Naive B cell (primary cell): ENCODE results near the gene PNMA8C. TPM values are rescaled to one million over a fixed set of nuclear protein-coding genes. Genes with fewer than 3 reads are reported as not detected.
"Not testable (repeated sequence)": the region's sequence is repeated elsewhere in the genome, so short reads cannot be mapped to it uniquely, and the experiment has no call there.

Experiments
- ATAC-seq, 2 donors: fragments of 150-1000 bp; cut with Tn5 transposase; 2 replicates each; pipeline ENCODE4 v1.10.0; 2021; ENCODE audit warnings: low read depth in 2 of 2, mild to moderate bottlenecking in 2 of 2, moderate library complexity in 2 of 2
- DNase-seq: peaks from one replicate; pipeline ENCODE4 v3.0.0; 2022
- H3K27ac Mint-ChIP-seq, 6 donors: one replicate each; pipeline ENCODE4 v1.8.0; 2020 to 2022; ENCODE audit warnings: mild to moderate bottlenecking in 6 of 6, mixed read lengths in 6 of 6, moderate library complexity in 5 of 6, inconsistent platforms in 2 of 6
- H3K27me3 Mint-ChIP-seq, 3 donors: one replicate each; pipeline ENCODE4 v1.8.0; 2021 to 2022; ENCODE audit warnings: mixed read lengths in 3 of 3, mild to moderate bottlenecking in 1 of 3
- H3K36me3 Mint-ChIP-seq, 2 donors: one replicate each; pipeline ENCODE4 v1.8.0; 2020 to 2022; ENCODE audit warnings: mixed read lengths in 2 of 2, inconsistent platforms in 1 of 2, mild to moderate bottlenecking in 1 of 2
- H3K4me1 Mint-ChIP-seq, 3 donors: one replicate each; pipeline ENCODE4 v1.8.0; 2020 to 2022; ENCODE audit warnings: mixed read lengths in 3 of 3, inconsistent platforms in 1 of 3, mild to moderate bottlenecking in 1 of 3, moderate library complexity in 1 of 3
- H3K4me3 Mint-ChIP-seq, 8 donors: one replicate each; pipeline ENCODE4 v1.8.0; 2020 to 2022; ENCODE audit warnings: mild to moderate bottlenecking in 8 of 8, mixed read lengths in 8 of 8, moderate library complexity in 8 of 8, inconsistent platforms in 2 of 8
- H3K9me3 Mint-ChIP-seq, 7 donors: one replicate each; pipeline ENCODE4 v1.8.0; 2020 to 2022; ENCODE audit warnings: mixed read lengths in 7 of 7, mild to moderate bottlenecking in 5 of 7, inconsistent platforms in 2 of 7, moderate library complexity in 1 of 7
- polyA plus RNA-seq, 6 donors: library from polyadenylated mRNA; unstranded; fragments of 300-500 nt; fragmentation: Illumina TruSeq; gene quantifications; one replicate each; pipeline ENCODE4 v1.2.3, GENCODE V29; 2021; ENCODE audit warnings: low read depth in 6 of 6

The PNMA8C gene
- polyA plus RNA-seq, 6 donors from 2014 or later = not detected

DNA sequence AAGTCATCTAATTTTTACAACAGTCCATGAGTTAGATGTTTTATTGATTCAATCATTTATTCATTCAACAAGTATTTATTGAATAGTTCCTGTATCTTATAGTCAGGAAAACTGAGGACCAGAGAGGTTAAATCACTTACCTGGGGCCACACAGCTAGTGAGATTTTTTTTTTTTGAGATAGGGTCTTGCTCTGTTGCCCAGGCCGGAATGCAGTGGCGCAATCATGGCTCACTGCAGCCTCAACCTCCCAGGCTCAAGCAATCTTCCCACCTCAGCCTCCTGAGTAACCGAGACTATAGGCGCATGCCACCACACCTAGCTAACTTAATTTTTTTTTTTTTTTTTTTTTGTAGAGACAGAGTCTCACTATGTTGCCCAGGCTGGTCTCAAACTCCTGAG lies 7.0 kb upstream of the PNMA8C start:
- not testable (repeated sequence) for H3K4me3 Mint-ChIP-seq, H3K9me3 Mint-ChIP-seq

GRCh38 chr19:46435009-46435408 lies 6.3 kb upstream of the PNMA8C start:
- H3K9me3 Mint-ChIP-seq = peaks cover 0 to 4% (median 0%) of the 10 kb centered on the region in 7 donors
- DNase-seq (no peak), ATAC-seq (no peak)
- no peak overlapping the region for H3K4me3 Mint-ChIP-seq
- H3K4me1 Mint-ChIP-seq = no peaks in the 10 kb centered on the region
- H3K36me3 Mint-ChIP-seq = no peaks in the 10 kb centered on the region
- peaks cover 28 to 38% (median 29%) of the 10 kb centered on the region in 3 donors for H3K27me3 Mint-ChIP-seq
- H3K27ac Mint-ChIP-seq = no peak overlapping the region

More for the DNA sequence above, 7.0 kb upstream of the PNMA8C start:
- H3K4me1 Mint-ChIP-seq, H3K27ac Mint-ChIP-seq, ATAC-seq, H3K36me3 Mint-ChIP-seq, DNase-seq: not testable (repeated sequence)
- peaks cover 21 to 31% (median 22%) of the 10 kb centered on the region in 3 donors for H3K27me3 Mint-ChIP-seq

DNA sequence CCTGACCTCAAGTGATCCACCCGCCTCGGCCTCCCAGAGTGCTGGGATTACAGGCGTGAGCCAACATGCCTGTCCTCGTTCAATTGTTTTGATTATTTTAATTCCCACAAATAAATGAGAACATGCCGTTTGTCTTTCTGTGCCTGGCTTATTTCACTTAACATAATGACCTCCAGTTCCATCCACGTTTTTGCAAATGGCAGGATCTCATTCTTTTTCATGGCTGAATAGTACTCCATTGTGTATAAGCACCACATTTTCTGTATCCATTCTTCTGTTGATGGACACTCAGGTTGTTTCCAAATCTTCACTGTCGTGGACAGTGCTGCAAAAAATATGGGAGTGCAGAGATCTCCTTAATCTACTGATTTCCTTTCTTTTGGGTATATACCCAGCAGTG lies 4.7 kb upstream of the PNMA8C start:
- not testable (repeated sequence) for H3K4me3 Mint-ChIP-seq, DNase-seq, H3K9me3 Mint-ChIP-seq, H3K36me3 Mint-ChIP-seq, H3K27ac Mint-ChIP-seq, ATAC-seq
- H3K27me3 Mint-ChIP-seq = peaks cover 42 to 53% (median 42%) of the 10 kb centered on the region in 3 donors
- peaks cover 9 to 11% (median 11%) of the 10 kb centered on the region in 3 donors for H3K4me1 Mint-ChIP-seq

DNA sequence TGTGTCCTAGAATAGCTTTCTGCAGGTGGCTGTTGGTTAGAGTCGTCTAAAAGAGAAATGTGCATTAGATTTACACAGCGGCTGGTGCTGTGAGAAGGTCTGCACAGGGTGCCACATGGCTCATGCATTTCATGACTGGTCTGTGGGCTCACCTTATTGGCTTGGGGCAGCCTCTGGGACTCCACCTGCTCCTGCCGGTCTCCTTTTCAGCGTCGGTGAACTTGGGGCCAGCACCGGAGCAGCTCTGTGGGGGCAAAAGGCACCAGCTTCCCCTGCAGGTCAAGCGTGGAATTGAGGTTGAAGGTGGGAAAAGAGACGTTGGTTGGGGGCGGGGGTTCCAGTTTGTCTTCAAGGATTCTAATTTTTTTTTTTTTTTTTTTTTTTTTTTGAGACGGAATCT lies 3.1 kb upstream of the PNMA8C start:
- Mint-ChIP-seq H3K9me3 (peaks cover 0 to 4% (median 0%) of the 10 kb centered on the region in 7 donors), H3K36me3 (no peaks in the 10 kb centered on the region), H3K27ac (peak overlapping the region in 1 of 6 donors; percentile 66), H3K4me1 (peaks cover 21 to 27% (median 22%) of the 10 kb centered on the region in 3 donors), H3K4me3 (no peak overlapping the region), H3K27me3 (peaks cover 49 to 69% (median 58%) of the 10 kb centered on the region in 3 donors)
- no peak for DNase-seq
- ATAC-seq = no peak

GRCh38 chr19:46429999-46430398 lies 1.3 kb upstream of the PNMA8C start:
- Mint-ChIP-seq H3K27ac (peak overlapping the region in 3 of 6 donors; percentile 5 to 56 (median 15)), H3K27me3 (peaks cover 58 to 82% (median 70%) of the 10 kb centered on the region in 3 donors), H3K4me1 (peaks cover 25 to 34% (median 30%) of the 10 kb centered on the region in 3 donors), H3K36me3 (no peaks in the 10 kb centered on the region), H3K4me3 (peak overlapping the region in 5 of 8 donors; percentile 4 to 67 (median 61)), H3K9me3 (peaks cover 0 to 4% (median 0%) of the 10 kb centered on the region in 7 donors)
- ATAC-seq (no peak), DNase-seq (no peak)

DNA sequence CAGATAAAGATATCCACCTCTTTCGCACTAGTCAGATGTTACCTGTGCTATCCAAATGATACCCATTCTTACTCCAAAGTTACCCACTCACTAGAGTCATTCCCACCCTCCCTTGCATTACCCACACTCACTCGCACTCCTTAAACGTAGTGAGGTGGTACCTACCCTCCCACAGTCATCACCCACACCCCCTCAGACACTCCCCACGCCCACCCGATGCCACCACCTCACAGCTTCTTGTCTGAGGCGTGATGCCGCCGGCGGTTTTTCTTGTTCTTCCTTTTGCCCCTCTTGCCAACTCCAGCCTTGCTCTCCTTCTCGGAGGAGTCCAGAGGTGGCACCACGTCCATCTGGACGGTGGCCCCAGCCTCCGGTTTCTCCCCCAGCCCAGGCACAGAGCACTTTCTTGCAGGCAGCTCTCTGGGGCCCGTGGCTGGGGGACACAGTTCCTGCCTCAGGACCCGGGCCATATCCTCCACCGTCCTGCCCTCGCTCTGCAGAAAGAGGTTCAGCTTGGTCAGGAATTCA lies 1.2 kb downstream of the PNMA8C start:
- DNase-seq (no peak), ATAC-seq (no peak)
- Mint-ChIP-seq H3K36me3 (no peaks in the 10 kb centered on the region), H3K27me3 (peaks cover 63 to 89% (median 69%) of the 10 kb centered on the region in 3 donors), H3K4me3 (peak overlapping the region in 5 of 8 donors; percentile 32 to 82 (median 64)), H3K4me1 (peaks cover 25 to 34% (median 30%) of the 10 kb centered on the region in 3 donors), H3K27ac (peak overlapping the region in 1 of 6 donors; percentile 61), H3K9me3 (peaks cover 0 to 3% (median 0%) of the 10 kb centered on the region in 7 donors)

DNA sequence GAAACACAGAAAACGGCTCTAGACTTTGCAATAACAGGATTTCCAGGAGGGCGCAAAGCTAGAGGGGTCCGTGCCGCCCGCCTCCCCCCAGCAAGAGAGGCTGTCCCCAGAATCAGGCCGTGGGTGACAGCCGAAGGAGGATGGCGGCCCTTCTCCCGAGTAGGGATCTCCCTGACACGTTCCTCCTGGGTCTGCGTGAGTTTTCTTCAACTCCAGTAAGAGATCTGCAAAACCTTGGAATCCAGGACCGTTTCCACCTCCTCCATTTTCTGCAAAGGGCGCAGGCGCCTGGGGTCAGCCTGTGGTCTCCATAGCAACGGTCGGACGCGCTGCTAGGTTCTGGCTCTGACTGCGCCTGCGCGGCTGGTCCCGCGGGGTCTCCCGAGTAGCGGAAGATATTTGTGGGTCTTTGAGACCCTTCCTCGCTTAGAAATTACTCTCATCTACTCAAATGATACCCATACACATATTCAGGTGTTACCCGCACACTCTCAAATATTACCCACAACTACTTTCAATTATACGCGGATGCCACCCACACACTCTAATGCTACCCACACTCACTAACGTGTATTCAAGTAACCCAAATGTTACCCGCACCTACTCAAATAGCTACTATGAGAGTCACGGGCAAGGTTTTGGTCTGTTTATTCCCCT lies 2.1 kb downstream of the PNMA8C start:
- no peak for DNase-seq
- peaks cover 64 to 86% (median 69%) of the 10 kb centered on the region in 3 donors for H3K27me3 Mint-ChIP-seq
- peak in 1 of 2 donors; percentile 20 for ATAC-seq
- no peak overlapping the region for H3K27ac Mint-ChIP-seq
- H3K36me3 Mint-ChIP-seq = no peaks in the 10 kb centered on the region
- H3K4me1 Mint-ChIP-seq = peaks cover 25 to 34% (median 30%) of the 10 kb centered on the region in 3 donors
- H3K9me3 Mint-ChIP-seq = peaks cover 0 to 3% (median 0%) of the 10 kb centered on the region in 7 donors
- H3K4me3 Mint-ChIP-seq = peak overlapping the region in 7 of 8 donors; percentile 1 to 71 (median 65)

DNA sequence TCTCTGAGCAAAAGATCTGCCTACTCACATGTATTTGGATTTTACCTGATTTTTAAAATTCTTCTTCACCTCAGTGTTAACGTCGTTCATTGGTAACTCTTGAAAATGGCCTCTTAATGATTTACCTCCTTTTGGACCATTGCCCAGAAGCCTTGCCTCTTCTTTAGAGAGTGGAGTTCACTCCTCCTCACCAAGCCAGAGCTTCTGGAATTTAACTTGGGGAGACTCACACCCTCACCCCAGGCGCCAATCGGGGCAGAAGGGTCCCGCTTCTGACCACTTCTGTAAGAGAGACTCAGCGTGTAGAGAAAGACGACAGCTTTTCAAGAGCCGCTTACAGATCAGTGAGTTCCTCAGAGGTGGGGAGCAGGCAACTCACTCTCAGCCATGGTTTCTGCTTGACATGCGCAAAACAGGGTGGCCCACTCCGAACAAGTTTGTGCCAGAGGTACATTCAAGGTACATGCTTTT lies 2.7 kb downstream of the PNMA8C start:
- Mint-ChIP-seq H3K4me1 (peaks cover 25 to 34% (median 30%) of the 10 kb centered on the region in 3 donors), H3K27ac (no peak overlapping the region), H3K36me3 (no peaks in the 10 kb centered on the region), H3K4me3 (peak overlapping the region in 7 of 8 donors; percentile 1 to 71 (median 65)), H3K27me3 (peaks cover 60 to 85% (median 65%) of the 10 kb centered on the region in 3 donors), H3K9me3 (peaks cover 0 to 3% (median 0%) of the 10 kb centered on the region in 7 donors)
- ATAC-seq (no peak), DNase-seq (no peak)

DNA sequence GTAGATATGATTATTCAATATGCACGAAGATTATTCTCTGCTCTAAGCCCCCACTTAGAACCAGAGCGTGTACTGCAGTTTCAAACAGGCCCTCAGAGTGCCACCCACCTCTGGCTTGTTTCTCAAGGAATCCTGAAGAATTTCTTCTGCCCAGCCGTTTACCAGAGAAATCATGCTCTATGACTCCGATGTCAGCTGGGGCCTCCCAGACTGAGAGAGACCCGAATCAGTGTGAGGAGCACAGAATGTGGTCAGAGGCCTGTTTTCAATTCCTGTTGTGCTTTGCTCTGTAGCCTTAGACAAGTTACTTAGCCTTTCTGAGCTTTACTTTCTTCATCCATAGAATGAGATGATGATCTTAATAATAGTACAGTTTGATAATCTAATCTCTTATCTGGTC lies 5.5 kb downstream of the PNMA8C start:
- H3K4me3 Mint-ChIP-seq = no peak overlapping the region
- H3K36me3 Mint-ChIP-seq = no peaks in the 10 kb centered on the region
- no peak overlapping the region for H3K27ac Mint-ChIP-seq
- peaks cover 14 to 21% (median 16%) of the 10 kb centered on the region in 3 donors for H3K4me1 Mint-ChIP-seq
- H3K27me3 Mint-ChIP-seq = peaks cover 42 to 80% (median 51%) of the 10 kb centered on the region in 3 donors
- ATAC-seq (no peak), DNase-seq (no peak)
- H3K9me3 Mint-ChIP-seq = peaks cover 0 to 3% (median 0%) of the 10 kb centered on the region in 7 donors

- no peaks in the 10 kb centered on the region for H3K36me3 Mint-ChIP-seq
- no peak for ATAC-seq
- peaks cover 39 to 73% (median 42%) of the 10 kb centered on the region in 3 donors for H3K27me3 Mint-ChIP-seq
Measured at GRCh38 chr19:46422344-46422743, 6.4 kb downstream of the PNMA8C start.

DNA sequence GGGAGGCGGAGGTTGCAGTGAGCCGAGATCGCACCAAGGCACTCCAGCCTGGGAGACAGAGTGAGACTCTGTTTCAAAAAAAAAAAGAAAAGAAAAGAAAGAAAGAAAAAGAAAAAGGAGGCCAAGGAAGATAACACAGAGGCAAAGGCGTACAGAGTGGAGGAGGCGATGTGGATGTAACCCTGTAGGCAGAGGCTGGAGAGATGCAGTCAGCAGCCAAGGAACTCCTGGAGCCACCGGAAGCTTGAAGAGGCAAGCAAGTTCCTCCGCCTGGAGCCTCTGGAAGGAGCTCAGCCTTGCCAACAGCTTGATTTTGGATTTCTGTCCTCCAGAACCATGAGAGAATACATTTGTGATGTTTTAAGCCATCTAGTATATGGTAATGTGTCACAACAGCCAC lies 8.7 kb downstream of the PNMA8C start:
- H3K27me3 Mint-ChIP-seq = peaks cover 32 to 75% (median 46%) of the 10 kb centered on the region in 3 donors
- no peak for ATAC-seq
- H3K27ac Mint-ChIP-seq = no peak overlapping the region
- peaks cover 0 to 9% (median 7%) of the 10 kb centered on the region in 3 donors for H3K4me1 Mint-ChIP-seq
- H3K36me3 Mint-ChIP-seq = no peaks in the 10 kb centered on the region
- no peak overlapping the region for H3K4me3 Mint-ChIP-seq
- H3K9me3 Mint-ChIP-seq = no peaks in the 10 kb centered on the region
- no peak for DNase-seq

More at GRCh38 chr19:46422344-46422743, 6.4 kb downstream of the PNMA8C start:
- H3K27ac Mint-ChIP-seq = no peak overlapping the region
- DNase-seq = no peak
- peaks cover 9 to 12% (median 12%) of the 10 kb centered on the region in 3 donors for H3K4me1 Mint-ChIP-seq
- no peak overlapping the region for H3K4me3 Mint-ChIP-seq
- peaks cover 0 to under 1% (median 0%) of the 10 kb centered on the region in 7 donors for H3K9me3 Mint-ChIP-seq

DNA sequence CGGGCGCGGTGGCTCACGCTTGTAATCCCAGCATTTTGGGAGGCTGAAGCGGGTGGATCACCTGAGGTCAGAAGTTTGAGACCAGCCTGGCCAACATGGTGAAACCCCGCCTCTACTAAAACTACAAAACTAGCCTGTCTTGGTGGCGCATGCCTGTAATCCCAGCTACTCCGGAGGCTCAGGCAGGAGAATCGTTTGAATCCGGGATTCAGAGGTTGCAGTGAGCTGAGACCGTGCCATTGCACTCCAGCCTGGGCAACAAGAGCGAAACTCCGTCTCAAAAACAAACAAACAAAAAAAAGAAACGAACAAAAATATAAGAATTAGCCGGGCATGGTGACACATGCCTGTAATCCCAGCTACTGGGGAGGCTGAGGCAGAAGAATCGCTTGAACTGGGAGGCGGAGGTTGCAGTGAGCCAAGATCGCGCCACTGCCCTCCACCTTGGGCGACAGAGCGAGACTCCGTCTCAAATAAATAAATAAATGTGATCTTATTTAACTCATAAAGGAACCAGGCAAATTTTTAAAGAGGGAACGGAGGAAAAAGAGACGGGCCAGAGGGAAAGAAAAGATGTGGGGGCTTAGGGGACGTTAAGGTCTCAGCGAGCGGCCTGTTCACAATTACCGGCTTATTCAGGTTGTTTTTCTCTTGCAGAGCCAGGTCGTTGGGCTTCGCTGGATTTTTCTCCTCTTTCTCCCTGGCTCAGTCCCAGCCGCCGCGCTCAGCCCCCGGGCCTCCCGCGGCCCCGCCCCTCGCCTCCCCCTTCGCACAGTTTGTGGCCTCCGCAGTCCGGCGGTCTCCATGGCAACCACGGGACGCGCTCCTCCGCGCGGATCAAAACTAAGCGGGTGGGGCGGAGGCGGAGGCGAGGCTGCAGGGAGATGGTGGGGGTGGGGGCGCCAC lies 12.7 kb downstream of the PNMA8C start:
- peak in 1 of 2 donors; percentile 14 for ATAC-seq
- not testable (repeated sequence) for H3K36me3 Mint-ChIP-seq, H3K27ac Mint-ChIP-seq, H3K9me3 Mint-ChIP-seq, DNase-seq
- H3K4me1 Mint-ChIP-seq = peaks cover 5 to 20% (median 12%) of the 10 kb centered on the region in 3 donors
- H3K4me3 Mint-ChIP-seq = peak overlapping the region in 1 of 8 donors; percentile 74
- H3K27me3 Mint-ChIP-seq = peaks cover 31 to 83% (median 67%) of the 10 kb centered on the region in 3 donors

DNA sequence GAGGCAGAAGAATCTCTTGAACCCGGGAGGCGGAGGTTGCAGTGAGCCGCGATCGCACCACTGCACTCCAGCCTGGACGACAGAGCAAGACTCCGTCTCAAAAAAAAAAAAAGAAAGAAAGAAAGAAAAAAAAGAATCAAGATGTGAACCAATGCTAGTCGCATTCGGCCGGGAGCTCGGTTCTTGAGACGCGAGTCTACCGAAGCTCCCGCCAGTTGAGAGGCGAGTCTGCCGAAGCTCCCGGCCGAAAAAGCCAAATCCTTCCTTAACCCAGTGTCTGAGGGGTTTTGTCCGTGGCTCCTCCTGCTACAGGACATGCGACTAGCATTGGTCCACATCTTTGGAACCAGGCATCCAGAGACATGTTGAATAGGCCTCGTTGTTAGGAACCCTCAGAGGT lies 13.8 kb downstream of the PNMA8C start:
- not testable (repeated sequence) for H3K9me3 Mint-ChIP-seq, H3K4me3 Mint-ChIP-seq, H3K36me3 Mint-ChIP-seq, DNase-seq, ATAC-seq
- H3K27ac Mint-ChIP-seq = peak overlapping the region in 1 of 6 donors; percentile 49
- H3K27me3 Mint-ChIP-seq = peaks cover 34 to 84% (median 65%) of the 10 kb centered on the region in 3 donors
- peaks cover 5 to 20% (median 12%) of the 10 kb centered on the region in 3 donors for H3K4me1 Mint-ChIP-seq
